ENCODE results near the gene TMEM37. TPM values are rescaled to one million over a fixed set of nuclear protein-coding genes. Genes with fewer than 3 reads are reported as not detected.

Gene TMEM37
- polyA plus RNA-seq, 1 donor from 2014 or later, result not detected

- H3K79me2 ChIP-seq (replicated peaks; ENCODE audit: insufficient read depth, low read length), result no peaks in the 10 kb centered on the region
- H3K36me3 ChIP-seq (ENCODE audit: insufficient read depth, low read length), result no peaks in the 10 kb centered on the region
- H3K9ac ChIP-seq (ENCODE audit: low read length), result no peak overlapping the region
- H3K27ac ChIP-seq (ENCODE audit: low read length), result no peak overlapping the region
- no peak overlapping the region for H3K4me3 ChIP-seq (ENCODE audit: low read length)
- H3K27me3 ChIP-seq (ENCODE audit: insufficient read depth, low read depth, low read length), result no peaks in the 10 kb centered on the region
- TF ChIP-seq EZH2 (IDR thresholded peaks at IDR 0.05; ENCODE audit: borderline replicate concordance, insufficient read depth, low read length, poor library complexity, severe bottlenecking) (no peak), TAF1 (IDR thresholded peaks at IDR 0.05; ENCODE audit: low read depth) (no peak), SMC3 (conservative IDR thresholded peaks at IDR 0.05; ENCODE audit: poor library complexity) (no peak), RAD21 (conservative IDR thresholded peaks at IDR 0.05) (no peak), EP300 (conservative IDR thresholded peaks at IDR 0.05; ENCODE audit: poor library complexity, severe bottlenecking) (no peak), MXI1 (conservative IDR thresholded peaks at IDR 0.05; ENCODE audit: poor library complexity, severe bottlenecking) (no peak), POLR2AphosphoS5 (IDR thresholded peaks at IDR 0.05) (no peak)
- TF ChIP-seq, protein P1, sequence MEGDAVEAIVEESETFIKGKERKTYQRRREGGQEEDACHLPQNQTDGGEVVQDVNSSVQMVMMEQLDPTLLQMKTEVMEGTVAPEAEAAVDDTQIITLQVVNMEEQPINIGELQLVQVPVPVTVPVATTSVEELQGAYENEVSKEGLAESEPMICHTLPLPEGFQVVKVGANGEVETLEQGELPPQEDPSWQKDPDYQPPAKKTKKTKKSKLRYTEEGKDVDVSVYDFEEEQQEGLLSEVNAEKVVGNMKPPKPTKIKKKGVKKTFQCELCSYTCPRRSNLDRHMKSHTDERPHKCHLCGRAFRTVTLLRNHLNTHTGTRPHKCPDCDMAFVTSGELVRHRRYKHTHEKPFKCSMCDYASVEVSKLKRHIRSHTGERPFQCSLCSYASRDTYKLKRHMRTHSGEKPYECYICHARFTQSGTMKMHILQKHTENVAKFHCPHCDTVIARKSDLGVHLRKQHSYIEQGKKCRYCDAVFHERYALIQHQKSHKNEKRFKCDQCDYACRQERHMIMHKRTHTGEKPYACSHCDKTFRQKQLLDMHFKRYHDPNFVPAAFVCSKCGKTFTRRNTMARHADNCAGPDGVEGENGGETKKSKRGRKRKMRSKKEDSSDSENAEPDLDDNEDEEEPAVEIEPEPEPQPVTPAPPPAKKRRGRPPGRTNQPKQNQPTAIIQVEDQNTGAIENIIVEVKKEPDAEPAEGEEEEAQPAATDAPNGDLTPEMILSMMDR (IDR thresholded peaks at IDR 0.05; ENCODE audit: poor library complexity, severe bottlenecking), result no peak
- TF ChIP-seq, protein P2, sequence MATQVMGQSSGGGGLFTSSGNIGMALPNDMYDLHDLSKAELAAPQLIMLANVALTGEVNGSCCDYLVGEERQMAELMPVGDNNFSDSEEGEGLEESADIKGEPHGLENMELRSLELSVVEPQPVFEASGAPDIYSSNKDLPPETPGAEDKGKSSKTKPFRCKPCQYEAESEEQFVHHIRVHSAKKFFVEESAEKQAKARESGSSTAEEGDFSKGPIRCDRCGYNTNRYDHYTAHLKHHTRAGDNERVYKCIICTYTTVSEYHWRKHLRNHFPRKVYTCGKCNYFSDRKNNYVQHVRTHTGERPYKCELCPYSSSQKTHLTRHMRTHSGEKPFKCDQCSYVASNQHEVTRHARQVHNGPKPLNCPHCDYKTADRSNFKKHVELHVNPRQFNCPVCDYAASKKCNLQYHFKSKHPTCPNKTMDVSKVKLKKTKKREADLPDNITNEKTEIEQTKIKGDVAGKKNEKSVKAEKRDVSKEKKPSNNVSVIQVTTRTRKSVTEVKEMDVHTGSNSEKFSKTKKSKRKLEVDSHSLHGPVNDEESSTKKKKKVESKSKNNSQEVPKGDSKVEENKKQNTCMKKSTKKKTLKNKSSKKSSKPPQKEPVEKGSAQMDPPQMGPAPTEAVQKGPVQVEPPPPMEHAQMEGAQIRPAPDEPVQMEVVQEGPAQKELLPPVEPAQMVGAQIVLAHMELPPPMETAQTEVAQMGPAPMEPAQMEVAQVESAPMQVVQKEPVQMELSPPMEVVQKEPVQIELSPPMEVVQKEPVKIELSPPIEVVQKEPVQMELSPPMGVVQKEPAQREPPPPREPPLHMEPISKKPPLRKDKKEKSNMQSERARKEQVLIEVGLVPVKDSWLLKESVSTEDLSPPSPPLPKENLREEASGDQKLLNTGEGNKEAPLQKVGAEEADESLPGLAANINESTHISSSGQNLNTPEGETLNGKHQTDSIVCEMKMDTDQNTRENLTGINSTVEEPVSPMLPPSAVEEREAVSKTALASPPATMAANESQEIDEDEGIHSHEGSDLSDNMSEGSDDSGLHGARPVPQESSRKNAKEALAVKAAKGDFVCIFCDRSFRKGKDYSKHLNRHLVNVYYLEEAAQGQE (IDR thresholded peaks at IDR 0.05; ENCODE audit: borderline replicate concordance), result no peak
- H4K20me1 ChIP-seq (ENCODE audit: insufficient read depth), result no peaks in the 10 kb centered on the region
- no peaks in the 10 kb centered on the region for H3F3A ChIP-seq (ENCODE audit: insufficient read depth, low read length, poor library complexity, severe bottlenecking)
- no peak overlapping the region for H3K4me2 ChIP-seq (ENCODE audit: low read length)
- no peak overlapping the region for H2AFZ ChIP-seq (ENCODE audit: low read depth, low read length)
- no peaks in the 10 kb centered on the region for H3K9me3 ChIP-seq (ENCODE audit: low read length)
- no peaks in the 10 kb centered on the region for H3K9me2 ChIP-seq (ENCODE audit: insufficient read depth, low read length)
Measured at GRCh38 chr2:119415630-119416029, 16.0 kb upstream of the TMEM37 start.

GRCh38 chr2:119416299-119416923 is 15.2 kb upstream of the TMEM37 start:
- no peaks in the 10 kb centered on the region for H3F3A ChIP-seq (ENCODE audit: insufficient read depth, low read length, poor library complexity, severe bottlenecking)
- H2AFZ ChIP-seq (ENCODE audit: low read depth, low read length), result no peak overlapping the region
- H3K4me3 ChIP-seq (ENCODE audit: low read length), result no peak overlapping the region
- TF ChIP-seq RAD21 (conservative IDR thresholded peaks at IDR 0.05), result no peak
- no peak overlapping the region for H3K9ac ChIP-seq (ENCODE audit: low read length)
- peaks cover 4% of the 10 kb centered on the region for H3K9me3 ChIP-seq (ENCODE audit: low read length)
- no peaks in the 10 kb centered on the region for H3K9me2 ChIP-seq (ENCODE audit: insufficient read depth, low read length)
- H3K27me3 ChIP-seq (ENCODE audit: insufficient read depth, low read depth, low read length), result no peaks in the 10 kb centered on the region
- no peaks in the 10 kb centered on the region for H4K20me1 ChIP-seq (ENCODE audit: insufficient read depth)
- H3K36me3 ChIP-seq (ENCODE audit: insufficient read depth, low read length), result no peaks in the 10 kb centered on the region
- H3K4me2 ChIP-seq (ENCODE audit: low read length), result no peak overlapping the region
- H3K79me2 ChIP-seq (replicated peaks; ENCODE audit: insufficient read depth, low read length), result no peaks in the 10 kb centered on the region
- no peak overlapping the region for H3K27ac ChIP-seq (ENCODE audit: low read length)

All from neural cell (in vitro differentiated cells).